Measurements from ENCODE around the gene B4GALNT3.

GRCh38 chr12:462936-463705, 3.4 kb downstream of the B4GALNT3 start:
- no peak for TF ChIP-seq CTCF (IDR thresholded peaks at IDR 0.05)
- no peak for TF ChIP-seq POLR2A (IDR thresholded peaks at IDR 0.05)
- TF ChIP-seq EP300 (IDR thresholded peaks at IDR 0.05): no peak
